Hematopoietic multipotent progenitor cell treated with erythropoietin and hydrocortisone succinate and interleukin-3 and kit ligand, for 4 days (in vitro differentiated cells): Measurements from ENCODE around the gene PDZK1IP1.
A peak's percentile ranks its signal among the peaks of the same experiment; 100 is the strongest.

Source experiments
- DNase-seq: peaks from one replicate; pipeline ENCODE4 v3.0.0-alpha.2; 2015

Gene PDZK1IP1

GRCh38 chr1:47189844-47190508, at the start of gene PDZK1IP1:
PDZK1IP1 (minus strand) TSS chr1:47190036; CDS start chr1:47189932, 104 bp downstream.
- DNase-seq = no peak

GRCh38 chr1:47238935-47239592, 49.2 kb upstream of the PDZK1IP1 start:
- DNase-seq = peak; percentile 78

- no peak for DNase-seq
These were observed 46.0 kb upstream of the PDZK1IP1 start for GRCh38 chr1:47235806-47236205.

- peak; percentile 72 for DNase-seq
These were observed 45.4 kb upstream of the PDZK1IP1 start for GRCh38 chr1:47235241-47235681.

- no peak for DNase-seq
These were observed 43.4 kb upstream of the PDZK1IP1 start for GRCh38 chr1:47233186-47233585.

GRCh38 chr1:47232187-47232874, 42.5 kb upstream of the PDZK1IP1 start, which contains the start of gene TAL1:
TAL1 (minus strand) TSS chr1:47232225; CDS start chr1:47225888, 6,337 bp downstream.
- DNase-seq = peak; percentile 97

GRCh38 chr1:47231301-47232186, 41.7 kb upstream of the PDZK1IP1 start:
- peak; percentile 88 for DNase-seq

GRCh38 chr1:47230692-47231300, 41.0 kb upstream of the PDZK1IP1 start:
- no peak for DNase-seq

- no peak for DNase-seq
These were observed 40.3 kb upstream of the PDZK1IP1 start for GRCh38 chr1:47229886-47230691.

GRCh38 chr1:47229031-47229885, 39.4 kb upstream of the PDZK1IP1 start:
- peak; percentile 89 for DNase-seq

GRCh38 chr1:47228644-47229030, 38.8 kb upstream of the PDZK1IP1 start:
- DNase-seq = no peak

- peak; percentile 57 for DNase-seq
These were observed 37.8 kb upstream of the PDZK1IP1 start for GRCh38 chr1:47227341-47228232.

- DNase-seq = no peak
These were observed 37.0 kb upstream of the PDZK1IP1 start for GRCh38 chr1:47226839-47227215.

- peak; percentile 67 for DNase-seq
These were observed 36.4 kb upstream of the PDZK1IP1 start for GRCh38 chr1:47226121-47226838.

- peak; percentile 74 for DNase-seq
These were observed 35.7 kb upstream of the PDZK1IP1 start for GRCh38 chr1:47225430-47226100.

- peak; percentile 65 for DNase-seq
These were observed 35.0 kb upstream of the PDZK1IP1 start for GRCh38 chr1:47224676-47225399.
